Measurements from ENCODE around the gene IRF2. TPM values are rescaled to one million over a fixed set of nuclear protein-coding genes. Genes with fewer than 3 reads are reported as not detected.

The IRF2 gene
- total RNA-seq, 4 donors from 2014 or later, result 32.6 to 38.1 (median 36.6) TPM

DNA sequence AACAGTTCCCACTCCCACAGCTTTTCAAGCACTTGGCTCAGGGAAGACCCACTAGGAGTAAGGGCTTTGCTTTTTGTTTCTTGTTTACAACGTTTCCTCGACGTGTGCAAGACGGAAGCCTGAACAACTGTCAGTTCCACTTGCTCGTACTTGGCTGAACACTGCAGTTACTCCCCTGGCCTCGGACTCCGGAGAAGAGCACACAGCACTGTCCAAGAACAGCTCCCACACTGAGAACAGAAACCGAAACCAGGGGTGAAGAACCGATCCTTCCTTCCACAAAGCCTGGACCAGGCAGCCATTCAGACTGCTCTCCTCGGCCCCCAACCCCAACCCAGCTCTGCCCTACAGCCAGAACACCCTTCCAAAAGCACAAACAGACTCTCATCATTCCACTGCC lies 25.5 kb downstream of the IRF2 start:
- TF ChIP-seq, protein P1, sequence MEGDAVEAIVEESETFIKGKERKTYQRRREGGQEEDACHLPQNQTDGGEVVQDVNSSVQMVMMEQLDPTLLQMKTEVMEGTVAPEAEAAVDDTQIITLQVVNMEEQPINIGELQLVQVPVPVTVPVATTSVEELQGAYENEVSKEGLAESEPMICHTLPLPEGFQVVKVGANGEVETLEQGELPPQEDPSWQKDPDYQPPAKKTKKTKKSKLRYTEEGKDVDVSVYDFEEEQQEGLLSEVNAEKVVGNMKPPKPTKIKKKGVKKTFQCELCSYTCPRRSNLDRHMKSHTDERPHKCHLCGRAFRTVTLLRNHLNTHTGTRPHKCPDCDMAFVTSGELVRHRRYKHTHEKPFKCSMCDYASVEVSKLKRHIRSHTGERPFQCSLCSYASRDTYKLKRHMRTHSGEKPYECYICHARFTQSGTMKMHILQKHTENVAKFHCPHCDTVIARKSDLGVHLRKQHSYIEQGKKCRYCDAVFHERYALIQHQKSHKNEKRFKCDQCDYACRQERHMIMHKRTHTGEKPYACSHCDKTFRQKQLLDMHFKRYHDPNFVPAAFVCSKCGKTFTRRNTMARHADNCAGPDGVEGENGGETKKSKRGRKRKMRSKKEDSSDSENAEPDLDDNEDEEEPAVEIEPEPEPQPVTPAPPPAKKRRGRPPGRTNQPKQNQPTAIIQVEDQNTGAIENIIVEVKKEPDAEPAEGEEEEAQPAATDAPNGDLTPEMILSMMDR (IDR thresholded peaks at IDR 0.05; ENCODE audit: low read depth), result no peak

DNA sequence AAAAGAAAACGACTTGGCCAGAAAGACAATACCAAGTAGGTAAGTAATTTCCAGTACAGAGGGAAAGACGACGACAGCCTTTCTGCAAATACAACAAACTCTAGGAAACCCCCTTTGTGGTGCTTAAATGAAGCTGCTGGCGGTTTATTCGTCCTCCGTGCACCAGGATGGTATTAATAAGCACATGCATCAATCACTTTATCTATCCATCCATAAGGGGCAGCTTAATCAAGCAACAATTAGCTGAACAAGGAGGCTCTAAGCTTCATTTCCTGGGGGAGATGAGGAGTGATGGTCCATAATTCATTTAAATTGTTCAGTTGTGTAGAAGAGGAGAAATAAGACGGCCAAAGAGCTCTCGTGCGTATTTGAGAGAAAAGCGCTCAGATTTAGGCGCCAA lies 26.2 kb downstream of the IRF2 start:
- TF ChIP-seq, protein P1 (IDR thresholded peaks at IDR 0.05; ENCODE audit: low read depth), result no peak

DNA sequence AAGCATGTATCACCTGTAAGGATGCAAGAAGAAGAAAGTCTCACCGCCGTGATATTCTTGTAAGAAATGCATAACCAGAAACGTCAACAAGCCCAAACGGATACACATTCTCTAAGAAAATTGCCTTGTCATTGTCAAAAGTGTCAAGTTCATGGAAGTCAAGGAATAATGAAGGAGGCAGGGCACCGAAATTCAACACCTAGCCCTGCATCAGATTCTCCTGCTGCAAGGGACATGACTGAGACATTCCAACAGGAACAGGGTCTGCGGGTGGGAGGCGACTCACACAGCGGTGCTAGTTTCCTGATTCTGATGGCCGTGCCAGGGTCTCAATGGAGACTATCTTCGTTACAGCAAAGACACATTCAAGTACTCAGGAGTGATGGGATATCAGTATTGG lies 26.7 kb downstream of the IRF2 start:
- TF ChIP-seq, protein P1 (IDR thresholded peaks at IDR 0.05; ENCODE audit: low read depth), result no peak

GRCh38 chr4:184446132-184446658 lies 28.2 kb downstream of the IRF2 start:
- TF ChIP-seq, protein P1 (IDR thresholded peaks at IDR 0.05; ENCODE audit: low read depth), result no peak

- TF ChIP-seq, protein P1 (IDR thresholded peaks at IDR 0.05; ENCODE audit: low read depth), result no peak
Measured at GRCh38 chr4:184444953-184445309, 29.4 kb downstream of the IRF2 start.

DNA sequence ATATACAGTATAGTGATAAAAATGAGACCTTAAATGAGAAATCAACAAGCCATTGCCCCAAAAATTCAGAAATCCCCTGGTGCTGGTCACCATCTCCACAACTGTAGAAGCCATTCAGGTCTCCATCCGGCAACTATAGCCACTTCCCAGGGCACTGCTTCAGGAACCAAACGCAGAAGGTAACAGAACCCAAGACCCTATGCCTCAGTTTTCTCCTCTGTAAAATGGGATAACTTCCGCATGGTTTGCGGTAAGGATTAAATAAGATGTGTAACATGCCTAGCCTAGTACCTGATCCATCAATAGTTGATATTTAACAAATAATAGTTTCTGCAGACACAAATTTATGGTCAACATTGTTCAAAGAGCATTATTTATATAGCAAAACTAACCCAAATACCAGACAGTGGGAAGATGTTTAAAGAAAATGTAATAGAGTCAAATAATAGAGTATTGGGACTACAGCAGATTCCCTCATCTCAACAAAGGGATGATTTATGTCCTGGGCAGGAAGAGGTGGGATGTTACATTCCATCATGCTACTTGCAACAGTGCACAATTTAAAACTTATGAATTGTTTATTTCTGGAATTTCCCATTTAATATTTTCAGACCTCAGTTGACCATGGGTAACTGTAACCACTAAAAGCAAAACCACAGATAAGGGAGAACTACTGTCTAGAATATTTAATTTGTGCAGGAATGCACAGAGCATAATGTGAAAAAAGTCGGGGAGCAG lies 30.0 kb downstream of the IRF2 start:
- TF ChIP-seq, protein P1 (IDR thresholded peaks at IDR 0.05; ENCODE audit: low read depth), result no peak

GRCh38 chr4:184443318-184443717 lies 31.0 kb downstream of the IRF2 start:
- TF ChIP-seq, protein P1 (IDR thresholded peaks at IDR 0.05; ENCODE audit: low read depth), result no peak
